Progenitor cell of endocrine pancreas (in vitro differentiated cells): ENCODE results near the gene TEX48. TPM values are rescaled to one million over a fixed set of nuclear protein-coding genes. Genes with fewer than 3 reads are reported as not detected.

ENCODE experiments used
- DNase-seq: peaks from one replicate; pipeline ENCODE4 v3.0.0; 2021; ENCODE audit warnings: low spot score; ENCODE audit not compliant: unreplicated experiment
- H3K27ac Mint-ChIP-seq: 2 replicates; pipeline ENCODE4 v1.8.0; 2021; ENCODE audit warnings: mild to moderate bottlenecking, moderate library complexity, mixed read lengths
- H3K27me3 Mint-ChIP-seq: 2 replicates; pipeline ENCODE4 v1.8.0; 2021; ENCODE audit warnings: mixed read lengths
- H3K36me3 Mint-ChIP-seq: 2 replicates; pipeline ENCODE4 v1.8.0; 2022; ENCODE audit warnings: mixed read lengths; ENCODE audit not compliant: insufficient read depth
- H3K4me1 Mint-ChIP-seq: 2 replicates; pipeline ENCODE4 v1.8.0; 2021; ENCODE audit warnings: low read depth, mixed read lengths
- H3K4me3 Mint-ChIP-seq: 2 replicates; pipeline ENCODE4 v1.8.0; 2021; ENCODE audit warnings: low read depth, mild to moderate bottlenecking, moderate library complexity, mixed read lengths
- H3K9me3 Mint-ChIP-seq: 2 replicates; pipeline ENCODE4 v1.8.0; 2021; ENCODE audit warnings: low read depth, mixed read lengths
- CTCF ChIP-seq: fragments of 200-600 bp; sonication (generic); IDR thresholded peaks from one replicate; pipeline ENCODE4 v1.5.0; 2021; ENCODE audit warnings: antibody characterized with exemption, mild to moderate bottlenecking; ENCODE audit not compliant: unreplicated experiment
- total RNA-seq: library from RNA; stranded (reverse); gene quantifications from 2 replicates; pipeline ENCODE4 v1.2.1, GENCODE V29; 2021

The TEX48 gene
- total RNA-seq, 1 donor from 2014 or later = not detected

GRCh38 chr9:114616684-114617520 is 65.1 kb downstream of the TEX48 start:
- no peak for TF ChIP-seq CTCF

More at GRCh38 chr9:114616684-114617520, 65.1 kb downstream of the TEX48 start:
- Mint-ChIP-seq H3K4me3 (no peak overlapping the region), H3K27ac (no peak overlapping the region), H3K9me3 (no peaks in the 10 kb centered on the region), H3K4me1 (peaks cover 6% of the 10 kb centered on the region), H3K36me3 (peaks cover 4% of the 10 kb centered on the region), H3K27me3 (peaks cover 4% of the 10 kb centered on the region)
- DNase-seq = no peak

Other genes starting within 250 kb of the TEX48 start
- 11.2 and 11.9 TPM in 2 replicates for gene WHRN, start 176.7 kb downstream of the TEX48 start, total RNA-seq
- gene ATP6V1G1, start 94.4 kb downstream of the TEX48 start, total RNA-seq = 121 and 123 TPM in 2 replicates
- gene TMEM268, start 70.9 kb downstream of the TEX48 start, total RNA-seq = 6.5 and 7.1 TPM in 2 replicates
- not detected in 2 replicates for gene TEX53, start 24.4 kb downstream of the TEX48 start, total RNA-seq
- 2.1 and 2.3 TPM in 2 replicates for gene TNFSF15, start 123.8 kb upstream of the TEX48 start, total RNA-seq
- gene TNFSF8, start 248.4 kb upstream of the TEX48 start, total RNA-seq = not detected in 2 replicates